HCT116 (cell line): ENCODE data around the gene TCP11L2.

Source experiments
- CTCF ChIP-seq, 3 experiments: fragments of 200-600 bp in 1 of 3; sonication (generic) in 1 of 3; IDR thresholded peaks in 2 of 3; conservative IDR thresholded peaks in 1 of 3; 2 replicates each; pipeline ENCODE4 v1.5.1; 2012 to 2017; ENCODE audit warnings: low read depth in 2 of 3, low read length in 2 of 3, antibody characterized with exemption in 1 of 3, borderline replicate concordance in 1 of 3, control low read depth in 1 of 3, mild to moderate bottlenecking in 1 of 3, mixed read lengths in 1 of 3, mixed run types in 1 of 3, moderate library complexity in 1 of 3; ENCODE audit not compliant: insufficient read depth in 1 of 3
- EZH2 ChIP-seq: fragments of 200-600 bp; sonication (generic); IDR thresholded peaks from 2 replicates; pipeline ENCODE4 v1.6.1; 2017; ENCODE audit warnings: antibody characterized with exemption, mixed run types
- EZH2phosphoT487 ChIP-seq: fragments of 200-600 bp; IDR thresholded peaks from 2 replicates; pipeline ENCODE4 v1.6.1; 2018; ENCODE audit warnings: antibody characterized with exemption, borderline replicate concordance
- FOSL1 ChIP-seq: IDR thresholded peaks from 2 replicates; pipeline ENCODE4 v1.6.1; 2012; ENCODE audit warnings: low read depth
- MAX ChIP-seq: IDR thresholded peaks from 2 replicates; pipeline ENCODE4 v1.6.1; 2012
- POLR2A ChIP-seq: IDR thresholded peaks from 2 replicates; pipeline ENCODE4 v1.7.0; 2011; ENCODE audit warnings: borderline replicate concordance; ENCODE audit not compliant: insufficient read depth, insufficient read length; ENCODE audit errors: extremely low read depth
- POLR2AphosphoS5 ChIP-seq: IDR thresholded peaks from 2 replicates; pipeline ENCODE4 v1.6.1; 2011; ENCODE audit warnings: mild to moderate bottlenecking, low read depth, low read length, moderate library complexity
- SRF ChIP-seq: IDR thresholded peaks from 2 replicates; pipeline ENCODE4 v1.6.1; 2012; ENCODE audit warnings: low read depth
- YY1 ChIP-seq: IDR thresholded peaks from 2 replicates; pipeline ENCODE4 v1.6.1; 2011; ENCODE audit warnings: low read length, low read depth, moderate library complexity, mild to moderate bottlenecking; ENCODE audit not compliant: insufficient replicate concordance; ENCODE audit errors: extremely low read depth
- ZFX ChIP-seq: fragments of 450-650 bp; IDR thresholded peaks from 2 replicates; pipeline ENCODE4 v1.6.1; 2017

DNA sequence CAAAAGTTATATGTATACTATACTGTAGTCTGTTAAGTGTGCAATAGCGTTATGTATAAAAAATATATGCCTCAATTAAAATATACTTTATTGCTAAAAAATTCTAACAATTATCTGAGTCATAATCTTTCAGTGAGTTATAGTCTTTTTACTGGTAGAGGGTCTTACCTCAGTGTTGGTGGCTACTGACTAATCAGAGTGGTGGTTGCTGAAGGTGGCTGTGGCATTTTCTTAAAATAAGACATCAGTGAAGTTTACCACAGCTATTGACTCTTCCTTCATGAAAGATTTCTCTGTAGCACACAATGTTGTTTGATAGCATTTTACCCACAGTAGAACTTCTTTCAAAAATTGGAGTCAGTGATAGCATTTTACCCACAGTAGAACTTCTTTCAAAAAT lies 78.4 kb downstream of the TCP11L2 start:
- TF ChIP-seq ZFX, result no peak
- no peak for TF ChIP-seq CTCF (IDR thresholded peaks at IDR 0.05 in 2 of 3, conservative IDR thresholded peaks at IDR 0.05 in 1 of 3; ENCODE audit: borderline replicate concordance in 1 of 3, insufficient read depth in 1 of 3, low read depth in 2 of 3, low read length in 2 of 3)
- no peak for TF ChIP-seq POLR2AphosphoS5
- no peak for TF ChIP-seq MAX
- TF ChIP-seq YY1, result no peak
- no peak for TF ChIP-seq SRF
- no peak for TF ChIP-seq EZH2phosphoT487
- TF ChIP-seq EZH2, result no peak
- no peak for TF ChIP-seq POLR2A
- TF ChIP-seq FOSL1, result no peak
